Measurements from ENCODE around the gene UST.

DNA sequence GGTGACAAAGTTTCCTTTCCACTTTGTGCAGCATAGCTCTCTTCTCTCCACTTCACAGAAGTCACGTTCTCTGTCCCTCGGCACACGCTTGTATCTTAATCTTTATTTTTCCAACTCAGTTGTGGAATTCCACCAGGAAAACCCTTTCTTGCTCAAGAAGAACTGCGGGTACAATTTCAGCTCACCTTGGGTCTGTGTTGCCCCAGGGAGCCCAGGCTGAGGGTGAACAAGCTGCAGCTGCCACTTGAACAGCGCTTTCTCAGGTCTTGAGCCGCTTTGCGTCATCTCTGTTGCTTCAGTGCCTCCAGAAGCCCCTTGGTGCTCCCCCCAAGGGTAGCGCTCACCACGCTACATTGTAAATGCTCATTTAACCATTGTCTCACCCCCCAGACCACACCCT, 341.5 kb downstream of the UST start:
- TF ChIP-seq ESRRA (CRISPR knock-in tag; IDR thresholded peaks at IDR 0.05; ENCODE audit: borderline replicate concordance) (no peak), ETV6 (CRISPR knock-in tag; IDR thresholded peaks at IDR 0.05) (no peak), ZNF263 (CRISPR knock-in tag; IDR thresholded peaks at IDR 0.05; ENCODE audit: low read depth) (no peak), CREB1 (CRISPR knock-in tag; IDR thresholded peaks at IDR 0.05) (no peak), ZNF121 (CRISPR knock-in tag; IDR thresholded peaks at IDR 0.05) (no peak), GRHL2 (CRISPR knock-in tag; IDR thresholded peaks at IDR 0.05; ENCODE audit: insufficient replicate concordance, severe bottlenecking) (no peak), TCF7 (CRISPR knock-in tag; IDR thresholded peaks at IDR 0.05; ENCODE audit: low read depth) (no peak), FOXK1 (CRISPR knock-in tag; IDR thresholded peaks at IDR 0.05) (no peak)
- TF ChIP-seq, protein P1, sequence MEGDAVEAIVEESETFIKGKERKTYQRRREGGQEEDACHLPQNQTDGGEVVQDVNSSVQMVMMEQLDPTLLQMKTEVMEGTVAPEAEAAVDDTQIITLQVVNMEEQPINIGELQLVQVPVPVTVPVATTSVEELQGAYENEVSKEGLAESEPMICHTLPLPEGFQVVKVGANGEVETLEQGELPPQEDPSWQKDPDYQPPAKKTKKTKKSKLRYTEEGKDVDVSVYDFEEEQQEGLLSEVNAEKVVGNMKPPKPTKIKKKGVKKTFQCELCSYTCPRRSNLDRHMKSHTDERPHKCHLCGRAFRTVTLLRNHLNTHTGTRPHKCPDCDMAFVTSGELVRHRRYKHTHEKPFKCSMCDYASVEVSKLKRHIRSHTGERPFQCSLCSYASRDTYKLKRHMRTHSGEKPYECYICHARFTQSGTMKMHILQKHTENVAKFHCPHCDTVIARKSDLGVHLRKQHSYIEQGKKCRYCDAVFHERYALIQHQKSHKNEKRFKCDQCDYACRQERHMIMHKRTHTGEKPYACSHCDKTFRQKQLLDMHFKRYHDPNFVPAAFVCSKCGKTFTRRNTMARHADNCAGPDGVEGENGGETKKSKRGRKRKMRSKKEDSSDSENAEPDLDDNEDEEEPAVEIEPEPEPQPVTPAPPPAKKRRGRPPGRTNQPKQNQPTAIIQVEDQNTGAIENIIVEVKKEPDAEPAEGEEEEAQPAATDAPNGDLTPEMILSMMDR (IDR thresholded peaks at IDR 0.05): no peak
- TF ChIP-seq, protein P2, sequence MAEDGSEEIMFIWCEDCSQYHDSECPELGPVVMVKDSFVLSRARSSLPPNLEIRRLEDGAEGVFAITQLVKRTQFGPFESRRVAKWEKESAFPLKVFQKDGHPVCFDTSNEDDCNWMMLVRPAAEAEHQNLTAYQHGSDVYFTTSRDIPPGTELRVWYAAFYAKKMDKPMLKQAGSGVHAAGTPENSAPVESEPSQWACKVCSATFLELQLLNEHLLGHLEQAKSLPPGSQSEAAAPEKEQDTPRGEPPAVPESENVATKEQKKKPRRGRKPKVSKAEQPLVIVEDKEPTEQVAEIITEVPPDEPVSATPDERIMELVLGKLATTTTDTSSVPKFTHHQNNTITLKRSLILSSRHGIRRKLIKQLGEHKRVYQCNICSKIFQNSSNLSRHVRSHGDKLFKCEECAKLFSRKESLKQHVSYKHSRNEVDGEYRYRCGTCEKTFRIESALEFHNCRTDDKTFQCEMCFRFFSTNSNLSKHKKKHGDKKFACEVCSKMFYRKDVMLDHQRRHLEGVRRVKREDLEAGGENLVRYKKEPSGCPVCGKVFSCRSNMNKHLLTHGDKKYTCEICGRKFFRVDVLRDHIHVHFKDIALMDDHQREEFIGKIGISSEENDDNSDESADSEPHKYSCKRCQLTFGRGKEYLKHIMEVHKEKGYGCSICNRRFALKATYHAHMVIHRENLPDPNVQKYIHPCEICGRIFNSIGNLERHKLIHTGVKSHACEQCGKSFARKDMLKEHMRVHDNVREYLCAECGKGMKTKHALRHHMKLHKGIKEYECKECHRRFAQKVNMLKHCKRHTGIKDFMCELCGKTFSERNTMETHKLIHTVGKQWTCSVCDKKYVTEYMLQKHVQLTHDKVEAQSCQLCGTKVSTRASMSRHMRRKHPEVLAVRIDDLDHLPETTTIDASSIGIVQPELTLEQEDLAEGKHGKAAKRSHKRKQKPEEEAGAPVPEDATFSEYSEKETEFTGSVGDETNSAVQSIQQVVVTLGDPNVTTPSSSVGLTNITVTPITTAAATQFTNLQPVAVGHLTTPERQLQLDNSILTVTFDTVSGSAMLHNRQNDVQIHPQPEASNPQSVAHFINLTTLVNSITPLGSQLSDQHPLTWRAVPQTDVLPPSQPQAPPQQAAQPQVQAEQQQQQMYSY (CRISPR knock-in tag; IDR thresholded peaks at IDR 0.05): no peak
- TF ChIP-seq, protein P3, sequence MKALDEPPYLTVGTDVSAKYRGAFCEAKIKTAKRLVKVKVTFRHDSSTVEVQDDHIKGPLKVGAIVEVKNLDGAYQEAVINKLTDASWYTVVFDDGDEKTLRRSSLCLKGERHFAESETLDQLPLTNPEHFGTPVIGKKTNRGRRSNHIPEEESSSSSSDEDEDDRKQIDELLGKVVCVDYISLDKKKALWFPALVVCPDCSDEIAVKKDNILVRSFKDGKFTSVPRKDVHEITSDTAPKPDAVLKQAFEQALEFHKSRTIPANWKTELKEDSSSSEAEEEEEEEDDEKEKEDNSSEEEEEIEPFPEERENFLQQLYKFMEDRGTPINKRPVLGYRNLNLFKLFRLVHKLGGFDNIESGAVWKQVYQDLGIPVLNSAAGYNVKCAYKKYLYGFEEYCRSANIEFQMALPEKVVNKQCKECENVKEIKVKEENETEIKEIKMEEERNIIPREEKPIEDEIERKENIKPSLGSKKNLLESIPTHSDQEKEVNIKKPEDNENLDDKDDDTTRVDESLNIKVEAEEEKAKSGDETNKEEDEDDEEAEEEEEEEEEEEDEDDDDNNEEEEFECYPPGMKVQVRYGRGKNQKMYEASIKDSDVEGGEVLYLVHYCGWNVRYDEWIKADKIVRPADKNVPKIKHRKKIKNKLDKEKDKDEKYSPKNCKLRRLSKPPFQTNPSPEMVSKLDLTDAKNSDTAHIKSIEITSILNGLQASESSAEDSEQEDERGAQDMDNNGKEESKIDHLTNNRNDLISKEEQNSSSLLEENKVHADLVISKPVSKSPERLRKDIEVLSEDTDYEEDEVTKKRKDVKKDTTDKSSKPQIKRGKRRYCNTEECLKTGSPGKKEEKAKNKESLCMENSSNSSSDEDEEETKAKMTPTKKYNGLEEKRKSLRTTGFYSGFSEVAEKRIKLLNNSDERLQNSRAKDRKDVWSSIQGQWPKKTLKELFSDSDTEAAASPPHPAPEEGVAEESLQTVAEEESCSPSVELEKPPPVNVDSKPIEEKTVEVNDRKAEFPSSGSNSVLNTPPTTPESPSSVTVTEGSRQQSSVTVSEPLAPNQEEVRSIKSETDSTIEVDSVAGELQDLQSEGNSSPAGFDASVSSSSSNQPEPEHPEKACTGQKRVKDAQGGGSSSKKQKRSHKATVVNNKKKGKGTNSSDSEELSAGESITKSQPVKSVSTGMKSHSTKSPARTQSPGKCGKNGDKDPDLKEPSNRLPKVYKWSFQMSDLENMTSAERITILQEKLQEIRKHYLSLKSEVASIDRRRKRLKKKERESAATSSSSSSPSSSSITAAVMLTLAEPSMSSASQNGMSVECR (CRISPR knock-in tag; IDR thresholded peaks at IDR 0.05; ENCODE audit: borderline replicate concordance): no peak
- TF ChIP-seq, protein P4, sequence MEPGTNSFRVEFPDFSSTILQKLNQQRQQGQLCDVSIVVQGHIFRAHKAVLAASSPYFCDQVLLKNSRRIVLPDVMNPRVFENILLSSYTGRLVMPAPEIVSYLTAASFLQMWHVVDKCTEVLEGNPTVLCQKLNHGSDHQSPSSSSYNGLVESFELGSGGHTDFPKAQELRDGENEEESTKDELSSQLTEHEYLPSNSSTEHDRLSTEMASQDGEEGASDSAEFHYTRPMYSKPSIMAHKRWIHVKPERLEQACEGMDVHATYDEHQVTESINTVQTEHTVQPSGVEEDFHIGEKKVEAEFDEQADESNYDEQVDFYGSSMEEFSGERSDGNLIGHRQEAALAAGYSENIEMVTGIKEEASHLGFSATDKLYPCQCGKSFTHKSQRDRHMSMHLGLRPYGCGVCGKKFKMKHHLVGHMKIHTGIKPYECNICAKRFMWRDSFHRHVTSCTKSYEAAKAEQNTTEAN (CRISPR knock-in tag; IDR thresholded peaks at IDR 0.05): no peak
- TF ChIP-seq, protein P5, sequence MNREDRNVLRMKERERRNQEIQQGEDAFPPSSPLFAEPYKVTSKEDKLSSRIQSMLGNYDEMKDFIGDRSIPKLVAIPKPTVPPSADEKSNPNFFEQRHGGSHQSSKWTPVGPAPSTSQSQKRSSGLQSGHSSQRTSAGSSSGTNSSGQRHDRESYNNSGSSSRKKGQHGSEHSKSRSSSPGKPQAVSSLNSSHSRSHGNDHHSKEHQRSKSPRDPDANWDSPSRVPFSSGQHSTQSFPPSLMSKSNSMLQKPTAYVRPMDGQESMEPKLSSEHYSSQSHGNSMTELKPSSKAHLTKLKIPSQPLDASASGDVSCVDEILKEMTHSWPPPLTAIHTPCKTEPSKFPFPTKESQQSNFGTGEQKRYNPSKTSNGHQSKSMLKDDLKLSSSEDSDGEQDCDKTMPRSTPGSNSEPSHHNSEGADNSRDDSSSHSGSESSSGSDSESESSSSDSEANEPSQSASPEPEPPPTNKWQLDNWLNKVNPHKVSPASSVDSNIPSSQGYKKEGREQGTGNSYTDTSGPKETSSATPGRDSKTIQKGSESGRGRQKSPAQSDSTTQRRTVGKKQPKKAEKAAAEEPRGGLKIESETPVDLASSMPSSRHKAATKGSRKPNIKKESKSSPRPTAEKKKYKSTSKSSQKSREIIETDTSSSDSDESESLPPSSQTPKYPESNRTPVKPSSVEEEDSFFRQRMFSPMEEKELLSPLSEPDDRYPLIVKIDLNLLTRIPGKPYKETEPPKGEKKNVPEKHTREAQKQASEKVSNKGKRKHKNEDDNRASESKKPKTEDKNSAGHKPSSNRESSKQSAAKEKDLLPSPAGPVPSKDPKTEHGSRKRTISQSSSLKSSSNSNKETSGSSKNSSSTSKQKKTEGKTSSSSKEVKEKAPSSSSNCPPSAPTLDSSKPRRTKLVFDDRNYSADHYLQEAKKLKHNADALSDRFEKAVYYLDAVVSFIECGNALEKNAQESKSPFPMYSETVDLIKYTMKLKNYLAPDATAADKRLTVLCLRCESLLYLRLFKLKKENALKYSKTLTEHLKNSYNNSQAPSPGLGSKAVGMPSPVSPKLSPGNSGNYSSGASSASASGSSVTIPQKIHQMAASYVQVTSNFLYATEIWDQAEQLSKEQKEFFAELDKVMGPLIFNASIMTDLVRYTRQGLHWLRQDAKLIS (CRISPR knock-in tag; IDR thresholded peaks at IDR 0.05; ENCODE audit: borderline replicate concordance): no peak

All from WTC11 (cell line).